ENCODE results near the gene PCDH9. TPM values are rescaled to one million over a fixed set of nuclear protein-coding genes. Genes with fewer than 3 reads are reported as not detected.

The PCDH9 gene
- total and polyA plus RNA-seq, 2 experiments from 2014 or later, result 0.31 to 0.52 TPM

DNA sequence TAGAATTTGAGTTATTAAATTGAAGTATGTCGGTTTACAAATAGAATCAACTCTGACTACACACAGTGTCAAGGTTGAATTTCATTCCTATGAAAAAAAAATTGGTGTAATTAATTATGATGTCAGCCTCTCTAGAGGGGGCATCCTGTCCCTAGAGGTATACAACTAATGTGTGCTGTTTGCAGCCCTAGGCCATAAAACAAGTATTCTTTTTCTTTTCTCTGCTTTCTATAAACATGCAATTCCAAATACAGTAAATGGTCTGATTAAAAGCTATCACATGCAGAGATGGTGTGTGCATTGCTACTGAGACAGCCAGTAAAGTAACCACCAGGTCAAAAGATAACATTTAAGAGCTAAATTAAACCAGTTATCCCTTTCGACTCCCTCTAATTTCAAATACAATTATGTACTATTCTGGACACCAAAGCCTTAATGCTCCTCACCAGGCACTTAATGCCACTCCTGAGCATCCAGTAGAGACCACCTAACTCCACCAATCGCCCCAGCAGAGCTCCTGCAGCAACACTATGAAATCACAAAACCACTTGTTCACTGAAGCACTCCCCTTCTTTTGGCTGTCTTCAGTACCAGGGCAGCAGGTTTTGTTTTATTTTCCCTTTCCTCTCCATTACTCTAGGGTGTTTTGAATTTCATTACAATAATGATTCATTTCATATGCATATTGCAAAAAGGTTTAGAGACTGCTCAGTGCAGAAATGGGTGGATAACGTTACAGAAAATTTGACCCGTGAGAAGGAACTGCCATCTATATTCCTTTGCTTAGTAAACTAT lies 426.9 kb downstream of the PCDH9 start (continued):
- TF ChIP-seq, protein P1, sequence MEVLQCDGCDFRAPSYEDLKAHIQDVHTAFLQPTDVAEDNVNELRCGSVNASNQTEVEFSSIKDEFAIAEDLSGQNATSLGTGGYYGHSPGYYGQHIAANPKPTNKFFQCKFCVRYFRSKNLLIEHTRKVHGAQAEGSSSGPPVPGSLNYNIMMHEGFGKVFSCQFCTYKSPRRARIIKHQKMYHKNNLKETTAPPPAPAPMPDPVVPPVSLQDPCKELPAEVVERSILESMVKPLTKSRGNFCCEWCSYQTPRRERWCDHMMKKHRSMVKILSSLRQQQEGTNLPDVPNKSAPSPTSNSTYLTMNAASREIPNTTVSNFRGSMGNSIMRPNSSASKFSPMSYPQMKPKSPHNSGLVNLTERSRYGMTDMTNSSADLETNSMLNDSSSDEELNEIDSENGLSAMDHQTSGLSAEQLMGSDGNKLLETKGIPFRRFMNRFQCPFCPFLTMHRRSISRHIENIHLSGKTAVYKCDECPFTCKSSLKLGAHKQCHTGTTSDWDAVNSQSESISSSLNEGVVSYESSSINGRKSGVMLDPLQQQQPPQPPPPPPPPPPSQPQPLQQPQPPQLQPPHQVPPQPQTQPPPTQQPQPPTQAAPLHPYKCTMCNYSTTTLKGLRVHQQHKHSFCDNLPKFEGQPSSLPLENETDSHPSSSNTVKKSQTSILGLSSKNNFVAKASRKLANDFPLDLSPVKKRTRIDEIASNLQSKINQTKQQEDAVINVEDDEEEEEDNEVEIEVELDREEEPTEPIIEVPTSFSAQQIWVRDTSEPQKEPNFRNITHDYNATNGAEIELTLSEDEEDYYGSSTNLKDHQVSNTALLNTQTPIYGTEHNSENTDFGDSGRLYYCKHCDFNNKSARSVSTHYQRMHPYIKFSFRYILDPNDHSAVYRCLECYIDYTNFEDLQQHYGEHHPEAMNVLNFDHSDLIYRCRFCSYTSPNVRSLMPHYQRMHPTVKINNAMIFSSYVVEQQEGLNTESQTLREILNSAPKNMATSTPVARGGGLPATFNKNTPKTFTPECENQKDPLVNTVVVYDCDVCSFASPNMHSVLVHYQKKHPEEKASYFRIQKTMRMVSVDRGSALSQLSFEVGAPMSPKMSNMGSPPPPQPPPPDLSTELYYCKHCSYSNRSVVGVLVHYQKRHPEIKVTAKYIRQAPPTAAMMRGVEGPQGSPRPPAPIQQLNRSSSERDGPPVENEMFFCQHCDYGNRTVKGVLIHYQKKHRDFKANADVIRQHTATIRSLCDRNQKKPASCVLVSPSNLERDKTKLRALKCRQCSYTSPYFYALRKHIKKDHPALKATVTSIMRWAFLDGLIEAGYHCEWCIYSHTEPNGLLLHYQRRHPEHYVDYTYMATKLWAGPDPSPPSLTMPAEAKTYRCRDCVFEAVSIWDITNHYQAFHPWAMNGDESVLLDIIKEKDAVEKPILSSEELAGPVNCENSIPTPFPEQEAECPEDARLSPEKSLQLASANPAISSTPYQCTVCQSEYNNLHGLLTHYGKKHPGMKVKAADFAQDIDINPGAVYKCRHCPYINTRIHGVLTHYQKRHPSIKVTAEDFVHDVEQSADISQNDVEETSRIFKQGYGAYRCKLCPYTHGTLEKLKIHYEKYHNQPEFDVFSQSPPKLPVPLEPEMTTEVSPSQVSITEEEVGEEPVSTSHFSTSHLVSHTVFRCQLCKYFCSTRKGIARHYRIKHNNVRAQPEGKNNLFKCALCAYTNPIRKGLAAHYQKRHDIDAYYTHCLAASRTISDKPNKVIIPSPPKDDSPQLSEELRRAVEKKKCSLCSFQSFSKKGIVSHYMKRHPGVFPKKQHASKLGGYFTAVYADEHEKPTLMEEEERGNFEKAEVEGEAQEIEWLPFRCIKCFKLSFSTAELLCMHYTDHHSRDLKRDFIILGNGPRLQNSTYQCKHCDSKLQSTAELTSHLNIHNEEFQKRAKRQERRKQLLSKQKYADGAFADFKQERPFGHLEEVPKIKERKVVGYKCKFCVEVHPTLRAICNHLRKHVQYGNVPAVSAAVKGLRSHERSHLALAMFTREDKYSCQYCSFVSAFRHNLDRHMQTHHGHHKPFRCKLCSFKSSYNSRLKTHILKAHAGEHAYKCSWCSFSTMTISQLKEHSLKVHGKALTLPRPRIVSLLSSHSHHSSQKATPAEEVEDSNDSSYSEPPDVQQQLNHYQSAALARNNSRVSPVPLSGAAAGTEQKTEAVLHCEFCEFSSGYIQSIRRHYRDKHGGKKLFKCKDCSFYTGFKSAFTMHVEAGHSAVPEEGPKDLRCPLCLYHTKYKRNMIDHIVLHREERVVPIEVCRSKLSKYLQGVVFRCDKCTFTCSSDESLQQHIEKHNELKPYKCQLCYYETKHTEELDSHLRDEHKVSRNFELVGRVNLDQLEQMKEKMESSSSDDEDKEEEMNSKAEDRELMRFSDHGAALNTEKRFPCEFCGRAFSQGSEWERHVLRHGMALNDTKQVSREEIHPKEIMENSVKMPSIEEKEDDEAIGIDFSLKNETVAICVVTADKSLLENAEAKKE (CRISPR knock-in tag; IDR thresholded peaks at IDR 0.05), result no peak
- TF ChIP-seq ZNF114 (CRISPR knock-in tag; IDR thresholded peaks at IDR 0.05), result no peak
- TF ChIP-seq, protein P2, sequence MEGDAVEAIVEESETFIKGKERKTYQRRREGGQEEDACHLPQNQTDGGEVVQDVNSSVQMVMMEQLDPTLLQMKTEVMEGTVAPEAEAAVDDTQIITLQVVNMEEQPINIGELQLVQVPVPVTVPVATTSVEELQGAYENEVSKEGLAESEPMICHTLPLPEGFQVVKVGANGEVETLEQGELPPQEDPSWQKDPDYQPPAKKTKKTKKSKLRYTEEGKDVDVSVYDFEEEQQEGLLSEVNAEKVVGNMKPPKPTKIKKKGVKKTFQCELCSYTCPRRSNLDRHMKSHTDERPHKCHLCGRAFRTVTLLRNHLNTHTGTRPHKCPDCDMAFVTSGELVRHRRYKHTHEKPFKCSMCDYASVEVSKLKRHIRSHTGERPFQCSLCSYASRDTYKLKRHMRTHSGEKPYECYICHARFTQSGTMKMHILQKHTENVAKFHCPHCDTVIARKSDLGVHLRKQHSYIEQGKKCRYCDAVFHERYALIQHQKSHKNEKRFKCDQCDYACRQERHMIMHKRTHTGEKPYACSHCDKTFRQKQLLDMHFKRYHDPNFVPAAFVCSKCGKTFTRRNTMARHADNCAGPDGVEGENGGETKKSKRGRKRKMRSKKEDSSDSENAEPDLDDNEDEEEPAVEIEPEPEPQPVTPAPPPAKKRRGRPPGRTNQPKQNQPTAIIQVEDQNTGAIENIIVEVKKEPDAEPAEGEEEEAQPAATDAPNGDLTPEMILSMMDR (conservative IDR thresholded peaks at IDR 0.05; ENCODE audit: low read depth in 2 of 2), result no peak
- TF ChIP-seq EZH2 (IDR thresholded peaks at IDR 0.05; ENCODE audit: low read depth, unreplicated experiment), result no peak
- TF ChIP-seq, protein P3, sequence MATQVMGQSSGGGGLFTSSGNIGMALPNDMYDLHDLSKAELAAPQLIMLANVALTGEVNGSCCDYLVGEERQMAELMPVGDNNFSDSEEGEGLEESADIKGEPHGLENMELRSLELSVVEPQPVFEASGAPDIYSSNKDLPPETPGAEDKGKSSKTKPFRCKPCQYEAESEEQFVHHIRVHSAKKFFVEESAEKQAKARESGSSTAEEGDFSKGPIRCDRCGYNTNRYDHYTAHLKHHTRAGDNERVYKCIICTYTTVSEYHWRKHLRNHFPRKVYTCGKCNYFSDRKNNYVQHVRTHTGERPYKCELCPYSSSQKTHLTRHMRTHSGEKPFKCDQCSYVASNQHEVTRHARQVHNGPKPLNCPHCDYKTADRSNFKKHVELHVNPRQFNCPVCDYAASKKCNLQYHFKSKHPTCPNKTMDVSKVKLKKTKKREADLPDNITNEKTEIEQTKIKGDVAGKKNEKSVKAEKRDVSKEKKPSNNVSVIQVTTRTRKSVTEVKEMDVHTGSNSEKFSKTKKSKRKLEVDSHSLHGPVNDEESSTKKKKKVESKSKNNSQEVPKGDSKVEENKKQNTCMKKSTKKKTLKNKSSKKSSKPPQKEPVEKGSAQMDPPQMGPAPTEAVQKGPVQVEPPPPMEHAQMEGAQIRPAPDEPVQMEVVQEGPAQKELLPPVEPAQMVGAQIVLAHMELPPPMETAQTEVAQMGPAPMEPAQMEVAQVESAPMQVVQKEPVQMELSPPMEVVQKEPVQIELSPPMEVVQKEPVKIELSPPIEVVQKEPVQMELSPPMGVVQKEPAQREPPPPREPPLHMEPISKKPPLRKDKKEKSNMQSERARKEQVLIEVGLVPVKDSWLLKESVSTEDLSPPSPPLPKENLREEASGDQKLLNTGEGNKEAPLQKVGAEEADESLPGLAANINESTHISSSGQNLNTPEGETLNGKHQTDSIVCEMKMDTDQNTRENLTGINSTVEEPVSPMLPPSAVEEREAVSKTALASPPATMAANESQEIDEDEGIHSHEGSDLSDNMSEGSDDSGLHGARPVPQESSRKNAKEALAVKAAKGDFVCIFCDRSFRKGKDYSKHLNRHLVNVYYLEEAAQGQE (IDR thresholded peaks at IDR 0.05; ENCODE audit: unreplicated experiment), result no peak

Measured in GM23338 (cell line).